Measurements from ENCODE around the gene PPM1F. TPM values are rescaled to one million over a fixed set of nuclear protein-coding genes. Genes with fewer than 3 reads are reported as not detected.

The PPM1F gene
- total RNA-seq, 1 donor from 2014 or later: 51.0 TPM

DNA sequence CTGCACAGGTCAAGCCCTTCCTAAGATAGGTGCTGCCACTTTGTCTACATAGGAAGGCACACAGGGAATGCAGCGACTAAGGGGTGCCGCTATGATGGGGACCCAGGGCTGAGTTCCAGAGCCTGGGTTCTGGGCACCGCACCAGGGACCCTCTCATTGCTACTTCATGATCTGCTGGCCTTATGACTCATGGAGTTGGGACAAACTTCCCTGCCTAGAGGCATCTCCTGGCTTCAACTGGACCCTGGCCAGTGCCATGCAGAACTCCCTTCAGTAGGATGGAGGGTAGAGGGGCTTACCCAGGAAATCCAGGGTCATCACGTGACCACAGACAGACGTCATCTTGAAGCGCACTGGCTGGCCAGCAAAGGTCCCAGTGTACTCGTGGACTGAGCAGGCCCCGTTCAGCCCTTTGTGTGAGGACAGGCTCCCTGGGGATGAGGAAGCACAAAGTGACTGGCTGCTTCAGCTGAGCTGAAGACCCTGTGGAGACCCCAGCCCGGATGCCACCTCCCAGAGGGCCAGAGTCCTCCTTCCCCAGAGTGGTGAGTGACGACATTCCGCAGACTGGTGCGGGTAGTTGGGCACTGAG, 21.5 kb upstream of the PPM1F start:
- DNase-seq: peak; percentile 38
- H3K9me3 ChIP-seq: no peaks in the 10 kb centered on the region
- H3K27ac ChIP-seq: no peak overlapping the region
- no peak for ATAC-seq
- H3K4me1 ChIP-seq: no peaks in the 10 kb centered on the region
- TF ChIP-seq, protein P1, sequence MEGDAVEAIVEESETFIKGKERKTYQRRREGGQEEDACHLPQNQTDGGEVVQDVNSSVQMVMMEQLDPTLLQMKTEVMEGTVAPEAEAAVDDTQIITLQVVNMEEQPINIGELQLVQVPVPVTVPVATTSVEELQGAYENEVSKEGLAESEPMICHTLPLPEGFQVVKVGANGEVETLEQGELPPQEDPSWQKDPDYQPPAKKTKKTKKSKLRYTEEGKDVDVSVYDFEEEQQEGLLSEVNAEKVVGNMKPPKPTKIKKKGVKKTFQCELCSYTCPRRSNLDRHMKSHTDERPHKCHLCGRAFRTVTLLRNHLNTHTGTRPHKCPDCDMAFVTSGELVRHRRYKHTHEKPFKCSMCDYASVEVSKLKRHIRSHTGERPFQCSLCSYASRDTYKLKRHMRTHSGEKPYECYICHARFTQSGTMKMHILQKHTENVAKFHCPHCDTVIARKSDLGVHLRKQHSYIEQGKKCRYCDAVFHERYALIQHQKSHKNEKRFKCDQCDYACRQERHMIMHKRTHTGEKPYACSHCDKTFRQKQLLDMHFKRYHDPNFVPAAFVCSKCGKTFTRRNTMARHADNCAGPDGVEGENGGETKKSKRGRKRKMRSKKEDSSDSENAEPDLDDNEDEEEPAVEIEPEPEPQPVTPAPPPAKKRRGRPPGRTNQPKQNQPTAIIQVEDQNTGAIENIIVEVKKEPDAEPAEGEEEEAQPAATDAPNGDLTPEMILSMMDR (IDR thresholded peaks at IDR 0.05): no peak
- H3K36me3 ChIP-seq: peaks cover 64% of the 10 kb centered on the region
- H3K27me3 ChIP-seq (ENCODE audit: low read depth): no peaks in the 10 kb centered on the region
- intact Hi-C loops (cut with DNase I): no loop called here
- H3K4me3 ChIP-seq: no peak overlapping the region

GRCh38 chr22:21972806-21973205, 20.2 kb upstream of the PPM1F start:
- ATAC-seq (no peak), DNase-seq (no peak)
- H3K9me3 ChIP-seq: no peaks in the 10 kb centered on the region
- intact Hi-C loops (cut with DNase I): no loop called here
- H3K27me3 ChIP-seq (ENCODE audit: low read depth): no peaks in the 10 kb centered on the region
- no peaks in the 10 kb centered on the region for H3K4me1 ChIP-seq
- TF ChIP-seq, protein P1 (IDR thresholded peaks at IDR 0.05): no peak
- no peak overlapping the region for H3K27ac ChIP-seq
- no peak overlapping the region for H3K4me3 ChIP-seq
- peaks cover 77% of the 10 kb centered on the region for H3K36me3 ChIP-seq

DNA sequence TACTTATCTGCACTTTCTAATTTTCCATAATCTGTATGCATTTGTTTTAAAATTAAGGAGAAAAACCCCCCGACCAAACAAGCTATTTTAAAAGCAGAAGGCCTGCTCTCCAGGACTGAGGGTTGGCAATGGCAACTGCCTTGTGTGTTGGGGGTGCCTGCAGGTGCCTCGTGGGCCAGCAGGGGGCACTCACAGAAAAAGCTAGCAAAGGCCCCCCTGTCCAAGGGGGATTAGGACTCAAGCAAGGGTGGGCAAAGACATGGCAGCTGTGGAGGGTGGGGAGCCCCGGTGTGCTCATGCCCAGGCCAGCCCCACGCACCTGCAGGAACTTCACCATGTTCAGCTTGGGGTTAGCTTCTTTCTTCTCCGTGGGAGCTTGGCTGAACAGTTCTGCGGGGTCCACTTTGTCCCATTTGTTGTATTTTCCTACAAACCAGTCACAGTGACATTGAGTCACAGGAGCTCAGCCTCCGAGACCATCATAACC, 19.7 kb upstream of the PPM1F start:
- Histone ChIP-seq H3K27me3 (ENCODE audit: low read depth) (no peaks in the 10 kb centered on the region), H3K27ac (no peak overlapping the region), H3K9me3 (no peaks in the 10 kb centered on the region), H3K4me3 (no peak overlapping the region), H3K4me1 (no peaks in the 10 kb centered on the region), H3K36me3 (peaks cover 82% of the 10 kb centered on the region)
- peak; percentile 42 to 47 for ATAC-seq
- no peak for DNase-seq
- TF ChIP-seq, protein P1 (IDR thresholded peaks at IDR 0.05): peak; percentile 75
- intact Hi-C loops (cut with DNase I): no loop called here

- no peak for DNase-seq
- Histone ChIP-seq H3K4me3 (no peak overlapping the region), H3K36me3 (peaks cover 87% of the 10 kb centered on the region), H3K27ac (no peak overlapping the region), H3K27me3 (ENCODE audit: low read depth) (no peaks in the 10 kb centered on the region), H3K4me1 (no peaks in the 10 kb centered on the region), H3K9me3 (no peaks in the 10 kb centered on the region)
- no peak for ATAC-seq
- TF ChIP-seq, protein P1 (IDR thresholded peaks at IDR 0.05): no peak
- intact Hi-C loops (cut with DNase I): no loop called here
Measured at GRCh38 chr22:21971858-21972275, 19.2 kb upstream of the PPM1F start.

GRCh38 chr22:21970800-21971617, 18.4 kb upstream of the PPM1F start:
- intact Hi-C loops (cut with DNase I): no loop called here
- Histone ChIP-seq H3K9me3 (no peaks in the 10 kb centered on the region), H3K36me3 (peaks cover 95% of the 10 kb centered on the region), H3K27me3 (ENCODE audit: low read depth) (no peaks in the 10 kb centered on the region), H3K27ac (no peak overlapping the region), H3K4me3 (no peak overlapping the region), H3K4me1 (no peaks in the 10 kb centered on the region)
- DNase-seq: no peak
- ATAC-seq: no peak
- TF ChIP-seq, protein P1 (IDR thresholded peaks at IDR 0.05): no peak

All from lower lobe of right lung (tissue), 2 donors.